ENCODE data around the gene EML2.

The EML2 gene

GRCh38 chr19:45581576-45581975 lies 57.6 kb downstream of the EML2 start:
- no peak for DNase-seq

- no peak for DNase-seq
Measured at GRCh38 chr19:45578861-45579260, 60.3 kb downstream of the EML2 start.

- peak; percentile 95 for DNase-seq
Measured at GRCh38 chr19:45577111-45577905, 61.9 kb downstream of the EML2 start.

- DNase-seq, result no peak
Measured at GRCh38 chr19:45576682-45577081, 62.5 kb downstream of the EML2 start.

GRCh38 chr19:45575216-45575615 lies 64.0 kb downstream of the EML2 start:
- DNase-seq, result no peak

- no peak for DNase-seq
Measured at GRCh38 chr19:45574526-45574925, 64.7 kb downstream of the EML2 start.

- DNase-seq, result no peak
Measured at GRCh38 chr19:45571457-45572220, 67.6 kb downstream of the EML2 start.

GRCh38 chr19:45569619-45570421 lies 69.4 kb downstream of the EML2 start:
- DNase-seq, result peak; percentile 87

- no peak for DNase-seq
Measured at GRCh38 chr19:45568732-45569131, 70.5 kb downstream of the EML2 start.

GRCh38 chr19:45567609-45568008 lies 71.6 kb downstream of the EML2 start:
- no peak for DNase-seq

GRCh38 chr19:45564131-45564780 lies 74.9 kb downstream of the EML2 start:
- DNase-seq, result no peak

- no peak for DNase-seq
Measured at GRCh38 chr19:45560686-45561085, 78.5 kb downstream of the EML2 start.

GRCh38 chr19:45560038-45560437 lies 79.2 kb downstream of the EML2 start:
- DNase-seq, result no peak

Measured in islet precursor cell (in vitro differentiated cells).